ENCODE results near the gene SSBP4.

GRCh38 chr19:18475004-18475453 lies 55.8 kb downstream of the SSBP4 start:
- no peak for TF ChIP-seq CTCF (IDR thresholded peaks at IDR 0.05; ENCODE audit: insufficient read depth, low read depth, low read length)
- no peak for TF ChIP-seq EZH2 (IDR thresholded peaks at IDR 0.05; ENCODE audit: insufficient read depth, low read length)

All from astrocyte (in vitro differentiated cells and primary cell).